T-helper 1 cell (primary cell): Measurements from ENCODE around the gene ABCG1.
A peak's percentile ranks its signal among the peaks of the same experiment; 100 is the strongest.

Source experiments
- DNase-seq, 5 donors: peaks; one replicate each; pipeline ENCODE4 v3.0.0-alpha.2; 2012 to 2020

Gene ABCG1

GRCh38 chr21:42252778-42253340 is 33.9 kb downstream of the ABCG1 start:
- no peak for DNase-seq

- no peak for DNase-seq
Observed at GRCh38 chr21:42253466-42253865, 34.5 kb downstream of the ABCG1 start.

- DNase-seq, result no peak
Observed at GRCh38 chr21:42254083-42254482, 35.1 kb downstream of the ABCG1 start.

- DNase-seq, result no peak
Observed at GRCh38 chr21:42254651-42255601, 36.0 kb downstream of the ABCG1 start.

- no peak for DNase-seq
Observed at GRCh38 chr21:42255825-42256224, 36.9 kb downstream of the ABCG1 start.

GRCh38 chr21:42256316-42256715 is 37.4 kb downstream of the ABCG1 start:
- no peak for DNase-seq

GRCh38 chr21:42257091-42257765 is 38.3 kb downstream of the ABCG1 start:
- DNase-seq, result no peak

- peak; percentile 64 to 81 (median 73) for DNase-seq
Observed at GRCh38 chr21:42258150-42258884, 39.4 kb downstream of the ABCG1 start.

- no peak for DNase-seq
Observed at GRCh38 chr21:42258885-42259407, 40.0 kb downstream of the ABCG1 start.

- no peak for DNase-seq
Observed at GRCh38 chr21:42260121-42260520, 41.2 kb downstream of the ABCG1 start.

- no peak for DNase-seq
Observed at GRCh38 chr21:42261829-42262200, 42.9 kb downstream of the ABCG1 start.

GRCh38 chr21:42262831-42263231 is 43.9 kb downstream of the ABCG1 start:
- DNase-seq, result no peak

GRCh38 chr21:42263591-42264131 is 44.7 kb downstream of the ABCG1 start:
- DNase-seq, result no peak

- no peak for DNase-seq
Observed at GRCh38 chr21:42264245-42265195, 45.6 kb downstream of the ABCG1 start.

GRCh38 chr21:42265231-42265812 is 46.4 kb downstream of the ABCG1 start:
- no peak for DNase-seq

- DNase-seq, result peak in 1 of 5 donors; percentile 43
Observed at GRCh38 chr21:42266971-42267556, 48.1 kb downstream of the ABCG1 start.

- no peak for DNase-seq
Observed at GRCh38 chr21:42269386-42269785, 50.4 kb downstream of the ABCG1 start.

- DNase-seq, result no peak
Observed at GRCh38 chr21:42271065-42271464, 52.1 kb downstream of the ABCG1 start.

GRCh38 chr21:42272109-42272962 is 53.4 kb downstream of the ABCG1 start:
- no peak for DNase-seq
